Keratinocyte (primary cell): ENCODE measurements around the gene SCAMP4. TPM values are rescaled to one million over a fixed set of nuclear protein-coding genes. Genes with fewer than 3 reads are reported as not detected.

Experiments used
- DNase-seq: peaks from one replicate; pipeline ENCODE4 v3.0.0-alpha.2; 2011; ENCODE audit warnings: low read depth, missing footprints, low spot score
- FAIRE-seq: peaks from 2 replicates; lab custom pipeline; 2011; peaks lifted over from hg19 to GRCh38; lab: Jason Lieb, UNC
- H2AFZ ChIP-seq: 2 replicates; pipeline ENCODE4 v1.6.0; 2012; ENCODE audit warnings: low read length, control low read depth, inconsistent platforms; ENCODE audit not compliant: control insufficient read depth
- H3K27ac ChIP-seq: 2 replicates; pipeline ENCODE4 v1.5.1; 2011; ENCODE audit warnings: low read length; ENCODE audit not compliant: control insufficient read depth, insufficient read depth
- H3K27me3 ChIP-seq: 3 replicates; pipeline ENCODE4 v1.6.0; 2011; ENCODE audit warnings: low read length; ENCODE audit not compliant: control insufficient read depth, insufficient read depth; ENCODE audit errors: extremely low read depth
- H3K36me3 ChIP-seq, 2 experiments: 2 replicates in 1 of 2; 3 replicates in 1 of 2; pipeline ENCODE4 v1.5.1; 2011; ENCODE audit warnings: low read length in 2 of 2, mild to moderate bottlenecking in 1 of 2; ENCODE audit not compliant: control insufficient read depth in 2 of 2, insufficient read depth in 2 of 2; ENCODE audit errors: extremely low read depth in 1 of 2
- H3K4me1 ChIP-seq: 3 replicates; pipeline ENCODE4 v1.5.1; 2011; ENCODE audit warnings: low read length; ENCODE audit not compliant: control insufficient read depth, insufficient read depth; ENCODE audit errors: extremely low read depth
- H3K4me2 ChIP-seq: 3 replicates; pipeline ENCODE4 v1.6.0; 2011; ENCODE audit warnings: low read depth, low read length; ENCODE audit not compliant: control insufficient read depth, insufficient read depth; ENCODE audit errors: extremely low read depth
- H3K4me3 ChIP-seq, 3 experiments: fragments of 200-600 bp in 1 of 3; sonication (generic) in 1 of 3; 2 replicates in 2 of 3; 3 replicates in 1 of 3; pipeline ENCODE4 v1.5.1; 2011 to 2016; ENCODE audit warnings: low read length in 3 of 3, mild to moderate bottlenecking in 3 of 3, control low read depth in 2 of 3, inconsistent platforms in 1 of 3, low read depth in 1 of 3, mixed read lengths in 1 of 3, mixed run types in 1 of 3, moderate library complexity in 1 of 3; ENCODE audit not compliant: control insufficient read depth in 2 of 3, insufficient read depth in 2 of 3; ENCODE audit errors: extremely low read depth in 1 of 3
- H3K79me2 ChIP-seq: 2 replicates; pipeline ENCODE4 v1.6.0; 2012; ENCODE audit warnings: low read length; ENCODE audit not compliant: control insufficient read depth, insufficient read depth
- H3K9ac ChIP-seq: 3 replicates; pipeline ENCODE4 v1.6.0; 2011; ENCODE audit warnings: low read length; ENCODE audit not compliant: control insufficient read depth, insufficient read depth; ENCODE audit errors: extremely low read depth
- H3K9me1 ChIP-seq: 3 replicates; pipeline ENCODE4 v1.6.0; 2011; ENCODE audit warnings: low read length; ENCODE audit not compliant: control insufficient read depth, insufficient read depth; ENCODE audit errors: extremely low read depth
- H3K9me3 ChIP-seq: 2 replicates; pipeline ENCODE4 v1.5.1; 2012; ENCODE audit warnings: low read depth, low read length; ENCODE audit not compliant: control insufficient read depth
- H4K20me1 ChIP-seq: 3 replicates; pipeline ENCODE4 v1.6.0; 2011; ENCODE audit warnings: low read length; ENCODE audit not compliant: control insufficient read depth, insufficient read depth; ENCODE audit errors: extremely low read depth
- EZH2 ChIP-seq: IDR thresholded peaks from one replicate; pipeline ENCODE4 v1.6.1; 2012; ENCODE audit warnings: inconsistent platforms, mild to moderate bottlenecking, low read length, moderate library complexity
- dilution Hi-C: fragments of 300-500 bp; cut with MboI; formaldehyde crosslinking; loops from one replicate; pipeline ENCODE4 v1.7.0; 2020; ENCODE audit warnings: low sequenced_read_pairs; ENCODE audit not compliant: extremely low pct_ligation_motif_present
- polyA plus RNA-seq, 5 experiments: library from polyadenylated mRNA; depleted of rRNA in 3 of 5; stranded (reverse) in 3 of 5; stranded (forward) in 1 of 5; unstranded in 1 of 5; fragments of >200 nt; gene quantifications; 1 replicate in 1 of 5; 2 replicates in 3 of 5; 3 replicates in 1 of 5; pipeline versions ENCODE4 v1.2.1 to v1.2.3, GENCODE V29; 2011 to 2012; ENCODE audit warnings: missing spikeins in 2 of 5, low read depth in 1 of 5, low replicate concordance in 1 of 5
- TF ChIP-seq, protein P1 (sequence below), 3 experiments: IDR thresholded peaks in 1 of 3; conservative IDR thresholded peaks in 1 of 3; optimal IDR thresholded peaks in 1 of 3; 2 replicates in 2 of 3; 3 replicates in 1 of 3; pipeline versions ENCODE3 to v1.5.1; 2011; ENCODE audit warnings: low read length in 3 of 3, mild to moderate bottlenecking in 3 of 3, moderate library complexity in 2 of 3, control low read depth in 1 of 3, inconsistent platforms in 1 of 3; ENCODE audit not compliant: insufficient read depth in 2 of 3; ENCODE audit errors: extremely low read depth in 1 of 3

The SCAMP4 gene
- polyA plus RNA-seq, 1 donor (not counting 4 experiments of a cell fraction or from before 2014, with no cell fraction given), result 4.8 TPM

DNA sequence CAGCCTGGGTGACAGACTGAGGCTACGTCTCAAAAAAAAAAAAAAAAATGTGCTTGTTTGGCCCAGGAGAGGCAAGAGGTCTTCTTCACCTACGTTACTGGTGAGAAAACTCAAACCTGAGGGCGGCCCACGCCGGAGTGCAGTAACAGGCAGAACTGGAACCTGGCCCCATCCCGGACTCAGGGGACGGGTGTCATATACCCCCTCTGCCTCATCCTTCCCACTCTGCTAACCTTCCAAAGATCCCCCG lies 414 bp upstream of the SCAMP4 start:
- TF ChIP-seq EZH2, result no peak
- TF ChIP-seq, protein P1, sequence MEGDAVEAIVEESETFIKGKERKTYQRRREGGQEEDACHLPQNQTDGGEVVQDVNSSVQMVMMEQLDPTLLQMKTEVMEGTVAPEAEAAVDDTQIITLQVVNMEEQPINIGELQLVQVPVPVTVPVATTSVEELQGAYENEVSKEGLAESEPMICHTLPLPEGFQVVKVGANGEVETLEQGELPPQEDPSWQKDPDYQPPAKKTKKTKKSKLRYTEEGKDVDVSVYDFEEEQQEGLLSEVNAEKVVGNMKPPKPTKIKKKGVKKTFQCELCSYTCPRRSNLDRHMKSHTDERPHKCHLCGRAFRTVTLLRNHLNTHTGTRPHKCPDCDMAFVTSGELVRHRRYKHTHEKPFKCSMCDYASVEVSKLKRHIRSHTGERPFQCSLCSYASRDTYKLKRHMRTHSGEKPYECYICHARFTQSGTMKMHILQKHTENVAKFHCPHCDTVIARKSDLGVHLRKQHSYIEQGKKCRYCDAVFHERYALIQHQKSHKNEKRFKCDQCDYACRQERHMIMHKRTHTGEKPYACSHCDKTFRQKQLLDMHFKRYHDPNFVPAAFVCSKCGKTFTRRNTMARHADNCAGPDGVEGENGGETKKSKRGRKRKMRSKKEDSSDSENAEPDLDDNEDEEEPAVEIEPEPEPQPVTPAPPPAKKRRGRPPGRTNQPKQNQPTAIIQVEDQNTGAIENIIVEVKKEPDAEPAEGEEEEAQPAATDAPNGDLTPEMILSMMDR (optimal IDR thresholded peaks at IDR 0.05 in 1 of 3, IDR thresholded peaks at IDR 0.05 in 1 of 3, conservative IDR thresholded peaks at IDR 0.05 in 1 of 3; ENCODE audit: extremely low read depth in 1 of 3, insufficient read depth in 2 of 3, low read length in 3 of 3), result no peak
- Histone ChIP-seq H3K79me2 (peaks cover 34% of the 10 kb centered on the region), H3K9me3 (no peaks in the 10 kb centered on the region), H2AFZ (peak overlapping the region; percentile 88), H4K20me1 (peaks cover 5% of the 10 kb centered on the region), H3K27ac (peak overlapping the region; percentile 88), H3K27me3 (no peaks in the 10 kb centered on the region), H3K9ac (peak overlapping the region; percentile 87), H3K4me1 (peaks cover 37% of the 10 kb centered on the region), H3K4me2 (peak overlapping the region; percentile 91), H3K4me3 (peak overlapping the region; percentile 62 to 70 (median 68)), H3K36me3 (peaks cover 0 to 3% of the 10 kb centered on the region in 2 experiments), H3K9me1 (no peaks in the 10 kb centered on the region)
- FAIRE-seq (no peak), DNase-seq (no peak)
- dilution Hi-C loops, result no loop called here

DNA sequence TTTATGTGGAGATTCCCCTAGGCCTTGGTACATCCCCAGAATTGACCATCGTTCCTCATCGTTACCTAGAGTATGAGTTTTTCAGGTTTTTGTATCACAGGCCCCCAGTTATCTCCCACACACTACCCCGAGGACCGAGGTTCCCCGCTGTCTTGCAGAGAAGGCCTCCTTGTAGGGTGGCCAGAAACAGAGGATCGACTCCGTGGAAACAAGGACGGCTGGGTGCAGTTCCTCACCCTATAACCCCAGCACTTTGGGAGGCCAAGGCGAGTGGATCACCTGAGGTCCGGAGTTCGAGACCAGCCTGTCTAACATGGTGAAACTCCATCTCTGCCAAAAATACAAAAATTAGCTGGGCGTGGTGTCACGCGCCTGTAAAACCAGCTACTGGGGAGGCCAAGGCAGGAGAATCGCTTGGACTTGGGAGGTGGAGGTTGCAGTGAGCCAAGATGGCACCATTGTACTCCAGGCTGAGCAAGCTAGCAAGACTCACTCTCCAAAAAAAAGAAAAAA lies 720 bp downstream of the SCAMP4 start:
- Histone ChIP-seq H3K9me1 (no peaks in the 10 kb centered on the region), H3K27ac (peak overlapping the region; percentile 75), H3K4me1 (peaks cover 37% of the 10 kb centered on the region), H4K20me1 (peaks cover 5% of the 10 kb centered on the region), H3K27me3 (no peaks in the 10 kb centered on the region), H3K79me2 (peaks cover 43% of the 10 kb centered on the region), H3K4me3 (peak overlapping the region; percentile 62 to 87 (median 69)), H3K4me2 (peak overlapping the region; percentile 93), H3K9me3 (no peaks in the 10 kb centered on the region), H3K36me3 (peaks cover 0 to 3% of the 10 kb centered on the region in 2 experiments), H2AFZ (peak overlapping the region; percentile 42), H3K9ac (peak overlapping the region; percentile 87)
- no peak for DNase-seq
- dilution Hi-C loops, result no loop called here
- no peak for FAIRE-seq
- no peak for TF ChIP-seq EZH2
- TF ChIP-seq, protein P1 (optimal IDR thresholded peaks at IDR 0.05 in 1 of 3, IDR thresholded peaks at IDR 0.05 in 1 of 3, conservative IDR thresholded peaks at IDR 0.05 in 1 of 3; ENCODE audit: extremely low read depth in 1 of 3, insufficient read depth in 2 of 3, low read length in 3 of 3), result no peak
